Measurements from ENCODE around the gene PITX2.
A peak's percentile ranks its signal among the peaks of the same experiment; 100 is the strongest.

Gene PITX2

DNA sequence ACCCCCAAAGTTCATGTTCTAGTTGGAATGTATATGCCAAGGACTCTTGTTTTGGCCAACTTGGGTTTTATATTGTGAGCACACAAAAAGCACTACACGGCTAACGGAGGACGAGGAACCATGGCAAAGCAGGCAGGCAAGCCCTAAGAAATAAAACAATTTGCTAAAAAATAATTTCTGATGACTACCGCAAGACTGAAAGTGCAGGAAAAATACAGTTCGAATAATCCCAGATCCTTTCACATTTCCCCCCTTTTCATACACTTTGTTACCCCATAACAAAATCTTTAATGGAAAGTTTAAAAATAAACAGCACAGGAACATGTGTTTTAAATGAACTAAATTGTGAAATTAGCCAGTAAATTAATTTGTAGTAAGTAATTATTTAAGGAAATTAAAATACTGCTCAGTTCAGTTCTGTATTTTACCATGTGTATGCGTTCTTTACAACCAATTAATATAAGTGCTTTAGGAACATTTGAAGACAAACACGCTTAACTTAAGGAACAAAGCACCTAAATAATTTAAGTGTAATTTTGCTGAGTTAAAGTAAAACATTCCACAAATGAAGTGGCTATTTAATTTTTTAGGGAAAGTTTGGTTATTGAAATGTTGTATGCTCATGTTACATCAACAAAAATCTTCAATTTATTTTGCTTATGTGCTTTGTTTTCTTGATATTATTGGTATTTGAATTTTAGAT is 12.4 kb upstream of the PITX2 start:
- peaks cover 97% of the 10 kb centered on the region for H3K27me3 Mint-ChIP-seq (ENCODE audit: low read depth)
- TF ChIP-seq, protein P1, sequence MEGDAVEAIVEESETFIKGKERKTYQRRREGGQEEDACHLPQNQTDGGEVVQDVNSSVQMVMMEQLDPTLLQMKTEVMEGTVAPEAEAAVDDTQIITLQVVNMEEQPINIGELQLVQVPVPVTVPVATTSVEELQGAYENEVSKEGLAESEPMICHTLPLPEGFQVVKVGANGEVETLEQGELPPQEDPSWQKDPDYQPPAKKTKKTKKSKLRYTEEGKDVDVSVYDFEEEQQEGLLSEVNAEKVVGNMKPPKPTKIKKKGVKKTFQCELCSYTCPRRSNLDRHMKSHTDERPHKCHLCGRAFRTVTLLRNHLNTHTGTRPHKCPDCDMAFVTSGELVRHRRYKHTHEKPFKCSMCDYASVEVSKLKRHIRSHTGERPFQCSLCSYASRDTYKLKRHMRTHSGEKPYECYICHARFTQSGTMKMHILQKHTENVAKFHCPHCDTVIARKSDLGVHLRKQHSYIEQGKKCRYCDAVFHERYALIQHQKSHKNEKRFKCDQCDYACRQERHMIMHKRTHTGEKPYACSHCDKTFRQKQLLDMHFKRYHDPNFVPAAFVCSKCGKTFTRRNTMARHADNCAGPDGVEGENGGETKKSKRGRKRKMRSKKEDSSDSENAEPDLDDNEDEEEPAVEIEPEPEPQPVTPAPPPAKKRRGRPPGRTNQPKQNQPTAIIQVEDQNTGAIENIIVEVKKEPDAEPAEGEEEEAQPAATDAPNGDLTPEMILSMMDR (IDR thresholded peaks at IDR 0.05; ENCODE audit: unreplicated experiment in 3 of 3), result no peak
- peaks cover 2% of the 10 kb centered on the region for H3K9me3 Mint-ChIP-seq
- H3K27ac Mint-ChIP-seq, result peak overlapping the region; percentile 51 to 81 (median 68)
- peaks cover 35% of the 10 kb centered on the region for H3K4me1 Mint-ChIP-seq
- H3K4me3 Mint-ChIP-seq, result peak overlapping the region; percentile 57 to 86 (median 70)
- H3K36me3 Mint-ChIP-seq (ENCODE audit: low read depth), result peaks cover 9% of the 10 kb centered on the region

GRCh38 chr4:110634350-110635162 is 11.7 kb upstream of the PITX2 start:
- Mint-ChIP-seq H3K27ac (peak overlapping the region; percentile 51 to 81 (median 68)), H3K27me3 (ENCODE audit: low read depth) (peaks cover 97% of the 10 kb centered on the region), H3K36me3 (ENCODE audit: low read depth) (peaks cover 9% of the 10 kb centered on the region), H3K4me1 (peaks cover 39% of the 10 kb centered on the region), H3K4me3 (peak overlapping the region; percentile 86), H3K9me3 (peaks cover under 1% of the 10 kb centered on the region)
- TF ChIP-seq, protein P1 (IDR thresholded peaks at IDR 0.05; ENCODE audit: unreplicated experiment in 3 of 3), result no peak

DNA sequence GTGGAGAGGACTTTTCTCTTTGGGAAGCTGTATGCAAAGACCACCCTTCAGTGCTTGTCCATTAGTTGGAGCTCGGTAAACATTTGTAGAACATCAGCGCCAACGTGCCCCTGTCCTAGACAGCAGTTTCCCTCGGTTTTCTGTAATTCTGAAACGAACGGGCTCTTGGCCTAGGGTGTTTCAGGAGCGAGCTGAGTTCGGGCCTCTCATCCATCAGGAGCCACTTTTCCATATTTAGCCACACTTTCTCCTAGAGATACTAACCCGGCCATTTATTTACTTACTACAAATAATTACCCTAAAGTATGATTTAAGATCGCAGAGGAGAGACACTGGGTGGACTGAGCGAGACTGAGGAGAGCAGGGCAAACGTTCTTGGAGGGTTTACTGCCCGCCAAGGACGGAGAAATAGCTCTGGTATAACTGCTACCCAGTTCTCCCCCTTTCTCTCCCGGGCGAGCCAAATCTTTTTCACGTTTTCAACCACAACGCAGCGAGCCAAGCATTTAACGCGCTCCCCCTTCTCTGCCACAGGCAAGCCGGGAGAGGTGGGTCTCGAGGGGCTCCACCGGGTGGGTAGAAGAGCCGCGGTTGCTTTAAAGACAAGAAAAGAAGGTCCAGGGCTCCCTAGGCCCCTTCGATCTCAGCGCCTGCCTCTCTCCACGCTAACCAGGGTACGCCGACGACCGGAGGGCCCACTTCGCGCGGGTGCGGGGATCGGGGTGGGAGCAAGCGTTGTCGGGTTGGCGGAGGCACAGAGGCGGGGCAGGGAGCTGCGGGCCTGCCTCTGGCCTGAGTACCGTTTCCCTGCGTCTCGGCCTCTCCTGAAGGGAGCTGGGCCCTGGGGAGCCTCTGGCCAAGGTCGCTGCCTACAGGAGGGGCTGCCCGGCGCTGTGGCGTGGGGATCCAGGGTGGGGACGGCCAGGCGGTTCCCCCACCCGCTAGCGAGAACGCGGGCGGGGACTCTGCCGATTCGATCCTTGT is 10.8 kb upstream of the PITX2 start:
- H3K4me3 Mint-ChIP-seq, result peak overlapping the region; percentile 86
- H3K27ac Mint-ChIP-seq, result peak overlapping the region; percentile 68 to 89 (median 81)
- TF ChIP-seq, protein P1 (IDR thresholded peaks at IDR 0.05; ENCODE audit: unreplicated experiment in 3 of 3), result no peak
- peaks cover 97% of the 10 kb centered on the region for H3K27me3 Mint-ChIP-seq (ENCODE audit: low read depth)
- H3K9me3 Mint-ChIP-seq, result no peaks in the 10 kb centered on the region
- peaks cover 38% of the 10 kb centered on the region for H3K4me1 Mint-ChIP-seq
- peaks cover 9% of the 10 kb centered on the region for H3K36me3 Mint-ChIP-seq (ENCODE audit: low read depth)

- H3K9me3 Mint-ChIP-seq, result no peaks in the 10 kb centered on the region
Measured at GRCh38 chr4:110632506-110633357, 9.9 kb upstream of the PITX2 start.

More at GRCh38 chr4:110632506-110633357, 9.9 kb upstream of the PITX2 start:
- TF ChIP-seq, protein P1 (IDR thresholded peaks at IDR 0.05; ENCODE audit: unreplicated experiment in 3 of 3), result no peak
- peaks cover 9% of the 10 kb centered on the region for H3K36me3 Mint-ChIP-seq (ENCODE audit: low read depth)
- peak overlapping the region; percentile 86 to 87 (median 86) for H3K4me3 Mint-ChIP-seq
- H3K27ac Mint-ChIP-seq, result peak overlapping the region; percentile 81 to 89 (median 88)
- peaks cover 97% of the 10 kb centered on the region for H3K27me3 Mint-ChIP-seq (ENCODE audit: low read depth)
- peaks cover 39% of the 10 kb centered on the region for H3K4me1 Mint-ChIP-seq

Measured in nephron (organoid).